ENCODE results near the gene SATB1.

SATB1 gene

DNA sequence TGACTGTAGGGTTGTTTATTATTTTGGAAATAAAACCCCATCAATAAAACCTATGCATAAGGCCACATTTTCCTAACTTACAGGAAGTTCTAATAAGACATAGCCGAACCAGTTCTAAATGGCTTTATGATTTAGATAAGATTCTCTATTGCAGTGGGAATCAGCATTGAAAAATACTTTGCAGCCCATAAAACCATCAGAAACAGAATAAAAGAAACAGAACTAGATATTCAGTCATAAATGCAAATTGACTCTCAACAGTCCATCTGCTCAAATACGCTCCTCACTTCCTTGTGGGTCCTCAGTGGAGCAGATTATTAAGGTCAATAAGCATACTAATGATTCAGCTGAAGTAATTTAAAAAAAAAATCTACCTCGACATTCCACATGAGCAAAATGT is 8.8 kb downstream of the SATB1 start:
- TF ChIP-seq, protein P1, sequence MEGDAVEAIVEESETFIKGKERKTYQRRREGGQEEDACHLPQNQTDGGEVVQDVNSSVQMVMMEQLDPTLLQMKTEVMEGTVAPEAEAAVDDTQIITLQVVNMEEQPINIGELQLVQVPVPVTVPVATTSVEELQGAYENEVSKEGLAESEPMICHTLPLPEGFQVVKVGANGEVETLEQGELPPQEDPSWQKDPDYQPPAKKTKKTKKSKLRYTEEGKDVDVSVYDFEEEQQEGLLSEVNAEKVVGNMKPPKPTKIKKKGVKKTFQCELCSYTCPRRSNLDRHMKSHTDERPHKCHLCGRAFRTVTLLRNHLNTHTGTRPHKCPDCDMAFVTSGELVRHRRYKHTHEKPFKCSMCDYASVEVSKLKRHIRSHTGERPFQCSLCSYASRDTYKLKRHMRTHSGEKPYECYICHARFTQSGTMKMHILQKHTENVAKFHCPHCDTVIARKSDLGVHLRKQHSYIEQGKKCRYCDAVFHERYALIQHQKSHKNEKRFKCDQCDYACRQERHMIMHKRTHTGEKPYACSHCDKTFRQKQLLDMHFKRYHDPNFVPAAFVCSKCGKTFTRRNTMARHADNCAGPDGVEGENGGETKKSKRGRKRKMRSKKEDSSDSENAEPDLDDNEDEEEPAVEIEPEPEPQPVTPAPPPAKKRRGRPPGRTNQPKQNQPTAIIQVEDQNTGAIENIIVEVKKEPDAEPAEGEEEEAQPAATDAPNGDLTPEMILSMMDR (IDR thresholded peaks at IDR 0.05; ENCODE audit: low read depth, low read length), result no peak
- no peak for TF ChIP-seq MYC (IDR thresholded peaks at IDR 0.05; ENCODE audit: low read depth, low read length)
- no peak for TF ChIP-seq POLR2A (IDR thresholded peaks at IDR 0.05; ENCODE audit: extremely low read depth, insufficient read length)
- TF ChIP-seq, protein P2, sequence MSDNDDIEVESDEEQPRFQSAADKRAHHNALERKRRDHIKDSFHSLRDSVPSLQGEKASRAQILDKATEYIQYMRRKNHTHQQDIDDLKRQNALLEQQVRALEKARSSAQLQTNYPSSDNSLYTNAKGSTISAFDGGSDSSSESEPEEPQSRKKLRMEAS (IDR thresholded peaks at IDR 0.05; ENCODE audit: low read depth, low read length), result no peak
- no peak overlapping the region for H3K4me3 ChIP-seq (ENCODE audit: low read depth, low read length)
- DNase-seq (ENCODE audit: low read depth), result no peak

DNA sequence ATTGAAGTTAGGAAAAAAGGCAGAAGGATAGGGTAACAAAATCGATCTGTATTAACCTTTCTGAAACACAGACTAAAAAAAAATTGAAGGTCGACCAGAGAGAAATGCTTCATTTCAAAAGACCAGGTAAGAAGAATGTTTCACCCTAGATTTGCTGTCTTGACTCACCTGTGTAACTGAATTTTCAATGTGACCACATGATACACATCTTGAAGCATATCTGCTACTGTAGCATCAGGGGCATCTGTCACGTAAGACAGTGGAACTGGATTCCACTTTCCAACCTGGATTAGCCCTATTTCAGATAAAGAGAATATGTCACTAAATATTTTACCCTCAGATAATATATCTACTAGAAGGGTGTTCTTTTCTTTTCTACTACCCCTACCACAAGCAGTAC is 9.3 kb downstream of the SATB1 start:
- DNase-seq (ENCODE audit: low read depth), result no peak
- TF ChIP-seq MYC (IDR thresholded peaks at IDR 0.05; ENCODE audit: low read depth, low read length) (no peak), POLR2A (IDR thresholded peaks at IDR 0.05; ENCODE audit: extremely low read depth, insufficient read length) (no peak)
- TF ChIP-seq, protein P2 (IDR thresholded peaks at IDR 0.05; ENCODE audit: low read depth, low read length), result no peak
- TF ChIP-seq, protein P1 (IDR thresholded peaks at IDR 0.05; ENCODE audit: low read depth, low read length), result no peak
- no peak overlapping the region for H3K4me3 ChIP-seq (ENCODE audit: low read depth, low read length)

DNA sequence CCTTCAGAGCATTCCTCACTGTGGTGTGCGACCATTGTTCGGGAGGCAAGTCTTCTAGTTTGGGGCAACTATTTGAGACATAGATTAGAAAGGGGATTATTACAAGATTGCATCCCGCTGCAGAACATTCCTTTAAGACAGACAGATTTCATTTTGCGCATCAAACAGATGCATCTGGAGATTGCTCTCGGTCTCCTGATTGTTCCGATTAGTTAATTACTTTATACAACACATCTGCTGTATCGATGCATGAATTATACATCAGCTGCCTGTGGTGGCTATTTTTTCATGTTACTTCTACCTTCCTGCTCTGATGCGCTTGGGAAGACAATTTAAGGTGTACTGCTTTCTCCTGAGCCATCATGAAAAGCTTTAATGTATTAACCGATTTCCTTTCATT is 10.0 kb downstream of the SATB1 start:
- no peak for DNase-seq (ENCODE audit: low read depth)
- no peak for TF ChIP-seq POLR2A (IDR thresholded peaks at IDR 0.05; ENCODE audit: extremely low read depth, insufficient read length)
- TF ChIP-seq, protein P1 (IDR thresholded peaks at IDR 0.05; ENCODE audit: low read depth, low read length), result no peak
- no peak for TF ChIP-seq MYC (IDR thresholded peaks at IDR 0.05; ENCODE audit: low read depth, low read length)
- TF ChIP-seq, protein P2 (IDR thresholded peaks at IDR 0.05; ENCODE audit: low read depth, low read length), result no peak
- no peak overlapping the region for H3K4me3 ChIP-seq (ENCODE audit: low read depth, low read length)

DNA sequence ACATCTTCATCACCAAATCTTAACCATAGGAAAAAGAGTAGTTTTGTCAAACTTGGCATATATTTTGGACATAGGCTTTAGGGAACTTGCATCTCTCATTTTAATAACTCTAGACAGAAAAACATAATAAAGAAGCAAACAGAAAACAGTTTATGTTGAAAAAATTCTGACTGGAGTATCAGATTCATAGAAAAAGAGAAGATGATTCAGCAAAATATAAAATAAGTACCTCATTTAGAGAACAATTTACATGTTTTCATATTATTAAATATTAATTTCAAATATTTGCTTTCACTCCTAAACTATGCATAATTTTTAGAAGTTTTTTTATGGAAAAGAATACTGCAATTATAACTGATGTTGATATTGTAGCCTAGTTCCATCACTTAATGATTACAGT is 12.5 kb downstream of the SATB1 start:
- TF ChIP-seq, protein P1 (IDR thresholded peaks at IDR 0.05; ENCODE audit: low read depth, low read length), result no peak
- TF ChIP-seq POLR2A (IDR thresholded peaks at IDR 0.05; ENCODE audit: extremely low read depth, insufficient read length) (no peak), MYC (IDR thresholded peaks at IDR 0.05; ENCODE audit: low read depth, low read length) (no peak)
- TF ChIP-seq, protein P2 (IDR thresholded peaks at IDR 0.05; ENCODE audit: low read depth, low read length), result no peak
- DNase-seq (ENCODE audit: low read depth), result no peak
- H3K4me3 ChIP-seq (ENCODE audit: low read depth, low read length), result no peak overlapping the region

DNA sequence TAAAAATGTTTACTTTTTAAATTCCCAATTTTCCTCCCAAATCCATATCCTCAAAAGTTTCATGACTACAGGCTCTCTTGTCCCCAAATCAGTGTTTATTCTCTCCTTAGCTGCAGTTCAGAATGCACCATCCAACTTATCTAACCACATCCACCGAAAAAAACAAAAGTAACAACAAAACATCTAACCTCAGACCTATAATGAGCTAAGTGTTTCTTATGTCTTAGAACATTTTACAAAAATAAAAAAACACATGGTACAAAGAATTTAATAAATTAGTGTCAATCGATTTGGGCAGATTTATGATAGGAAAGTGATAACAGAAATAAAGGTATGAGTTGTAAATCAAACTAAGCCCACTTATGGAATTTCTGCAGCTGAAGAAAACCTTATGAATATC is 13.6 kb downstream of the SATB1 start:
- TF ChIP-seq, protein P2 (IDR thresholded peaks at IDR 0.05; ENCODE audit: low read depth, low read length), result no peak
- TF ChIP-seq POLR2A (IDR thresholded peaks at IDR 0.05; ENCODE audit: extremely low read depth, insufficient read length), result no peak
- TF ChIP-seq, protein P1 (IDR thresholded peaks at IDR 0.05; ENCODE audit: low read depth, low read length), result no peak
- TF ChIP-seq MYC (IDR thresholded peaks at IDR 0.05; ENCODE audit: low read depth, low read length), result no peak
- no peak overlapping the region for H3K4me3 ChIP-seq (ENCODE audit: low read depth, low read length)
- DNase-seq (ENCODE audit: low read depth), result no peak

DNA sequence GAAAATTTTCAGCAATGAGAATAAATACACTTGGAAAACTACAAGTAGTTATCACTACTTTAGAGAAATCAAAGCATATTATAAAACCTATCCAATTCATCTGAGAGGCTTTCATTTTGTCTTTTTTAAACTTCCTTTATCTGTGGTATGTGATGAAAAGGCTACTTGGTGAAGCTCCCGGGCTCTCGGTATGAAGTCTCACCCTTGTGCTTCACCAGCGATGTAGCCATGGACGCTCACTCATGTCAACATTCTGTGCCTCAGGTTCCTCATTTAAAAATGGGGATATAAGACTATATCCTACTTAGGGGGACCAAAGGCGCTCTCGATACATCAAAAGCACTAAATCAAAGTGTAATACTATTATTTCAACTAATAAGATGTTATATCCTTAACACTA is 14.9 kb downstream of the SATB1 start:
- H3K4me3 ChIP-seq (ENCODE audit: low read depth, low read length), result no peak overlapping the region
- no peak for TF ChIP-seq MYC (IDR thresholded peaks at IDR 0.05; ENCODE audit: low read depth, low read length)
- TF ChIP-seq, protein P1 (IDR thresholded peaks at IDR 0.05; ENCODE audit: low read depth, low read length), result no peak
- no peak for TF ChIP-seq POLR2A (IDR thresholded peaks at IDR 0.05; ENCODE audit: extremely low read depth, insufficient read length)
- TF ChIP-seq, protein P2 (IDR thresholded peaks at IDR 0.05; ENCODE audit: low read depth, low read length), result no peak
- no peak for DNase-seq (ENCODE audit: low read depth)

Data from NB4 (cell line).